HG03060 (cell line): ENCODE measurements around the gene YPEL5.

ENCODE experiments used
- ATAC-seq: cut with Tn5 transposase; IDR thresholded peaks from one replicate; pipeline ENCODE4 v1.9.1; 2021; ENCODE audit warnings: low read depth, moderate number of reproducible peaks; ENCODE audit not compliant: unreplicated experiment

YPEL5 gene

DNA sequence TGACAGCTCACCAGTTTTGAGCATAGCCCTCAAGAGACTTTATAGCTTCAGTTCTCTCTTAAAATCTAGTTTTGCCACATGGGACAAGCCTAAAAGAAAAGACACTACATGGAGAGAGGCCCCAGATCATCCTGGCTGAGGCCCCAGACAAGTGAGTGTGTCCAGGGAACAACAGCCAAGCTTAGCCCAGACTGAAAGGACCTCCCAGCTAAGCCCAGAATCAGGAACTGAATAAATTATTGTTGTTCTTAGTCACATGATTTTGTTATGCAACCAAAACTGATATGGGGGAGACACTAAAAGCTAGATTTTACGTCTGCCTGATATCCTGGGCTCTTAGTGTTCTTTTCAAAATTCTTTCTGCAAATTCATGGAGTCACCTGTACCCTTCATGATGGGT is 55.2 kb downstream of the YPEL5 start:
- ATAC-seq = no peak

- ATAC-seq = no peak
These were observed 56.3 kb downstream of the YPEL5 start for GRCh38 chr2:30203156-30203555.

GRCh38 chr2:30204281-30204680 is 57.5 kb downstream of the YPEL5 start:
- ATAC-seq = no peak

- no peak for ATAC-seq
These were observed 58.6 kb downstream of the YPEL5 start for GRCh38 chr2:30205456-30205855.

- ATAC-seq = no peak
These were observed 59.9 kb downstream of the YPEL5 start for GRCh38 chr2:30206461-30207430.

GRCh38 chr2:30208453-30208852 is 61.6 kb downstream of the YPEL5 start:
- no peak for ATAC-seq

GRCh38 chr2:30209227-30209626 is 62.4 kb downstream of the YPEL5 start:
- ATAC-seq = no peak
